Thymus (tissue), 11 donors: ENCODE results near the gene DNAJC1. TPM values are rescaled to one million over a fixed set of nuclear protein-coding genes. Genes with fewer than 3 reads are reported as not detected.
"Not testable (repeated sequence)": the region's sequence is repeated elsewhere in the genome, so short reads cannot be mapped to it uniquely, and the experiment has no call there.

Experiments
- DNase-seq, 9 donors: peaks; one replicate each; pipeline ENCODE4 v3.0.0-alpha.2; 2013; ENCODE audit warnings: low spot score in 9 of 9, low read depth in 6 of 9, missing footprints in 1 of 9
- H3K27ac ChIP-seq, 2 donors: one replicate each; pipeline ENCODE4 v1.5.1; 2013; ENCODE audit warnings: control low read depth in 1 of 2, low read depth in 1 of 2, low read length in 1 of 2, mild to moderate bottlenecking in 1 of 2, moderate library complexity in 1 of 2
- H3K27me3 ChIP-seq, 2 donors: one replicate each; pipeline ENCODE4 v1.5.1; 2013; ENCODE audit warnings: low read length in 1 of 2; ENCODE audit not compliant: control insufficient read depth in 2 of 2, insufficient read depth in 1 of 2
- H3K36me3 ChIP-seq, 2 donors: one replicate each; pipeline ENCODE4 v1.5.1; 2013; ENCODE audit warnings: low read length in 1 of 2, mild to moderate bottlenecking in 1 of 2, moderate library complexity in 1 of 2; ENCODE audit not compliant: control insufficient read depth in 2 of 2, insufficient read depth in 2 of 2
- H3K4me1 ChIP-seq, 2 donors: one replicate each; pipeline ENCODE4 v1.5.1; 2013; ENCODE audit warnings: low read length in 2 of 2; ENCODE audit not compliant: control insufficient read depth in 2 of 2, insufficient read depth in 2 of 2
- H3K4me3 ChIP-seq, 2 donors: one replicate each; pipeline ENCODE4 v1.5.1; 2013; ENCODE audit warnings: low read length in 2 of 2, control low read depth in 1 of 2, mild to moderate bottlenecking in 1 of 2
- H3K9me3 ChIP-seq, 2 donors: one replicate each; pipeline ENCODE4 v1.5.1; 2013; ENCODE audit warnings: low read length in 1 of 2, mild to moderate bottlenecking in 1 of 2; ENCODE audit not compliant: control insufficient read depth in 2 of 2, insufficient read depth in 1 of 2
- WGBS: extraction: QIAGEN DNeasy Blood & Tissue Kit; methylation state at CpG from one replicate; pipeline ENCODE4 v1.1.7; 2013; 5-methylcytosine and 5-hydroxymethylcytosine counted together
- polyA plus RNA-seq: library from polyadenylated mRNA; stranded (reverse); fragments of 200-250 nt; gene quantifications from one replicate; pipeline ENCODE4 v1.2.3, GENCODE V29; 2013
- total RNA-seq: library from RNA; stranded (reverse); fragments of 120-200 nt; gene quantifications from one replicate; pipeline ENCODE4 v1.2.4, GENCODE V29; 2013
- donor health status: healthy.

DNAJC1 gene
- total and polyA plus RNA-seq, 2 donors: 19.9 to 23.2 TPM

GRCh38 chr10:22030421-22030820 lies 26.9 kb upstream of the DNAJC1 start:
- 94% methylated on average over 2 of the region's 2 CpGs for WGBS
- H3K9me3 ChIP-seq: no peaks in the 10 kb centered on the region
- no peak for DNase-seq

GRCh38 chr10:22029445-22030236 lies 26.1 kb upstream of the DNAJC1 start:
- Histone ChIP-seq H3K27me3 (no peaks in the 10 kb centered on the region), H3K27ac (no peak overlapping the region), H3K36me3 (no peaks in the 10 kb centered on the region), H3K9me3 (no peaks in the 10 kb centered on the region), H3K4me1 (no peaks in the 10 kb centered on the region), H3K4me3 (no peak overlapping the region)
- 84% methylated on average over 12 of the region's 12 CpGs for WGBS
- DNase-seq: peak in 4 of 9 donors; percentile 9 to 54 (median 16)

More at GRCh38 chr10:22030421-22030820, 26.9 kb upstream of the DNAJC1 start:
- Histone ChIP-seq H3K27me3 (no peaks in the 10 kb centered on the region), H3K4me3 (no peak overlapping the region), H3K36me3 (no peaks in the 10 kb centered on the region), H3K4me1 (no peaks in the 10 kb centered on the region), H3K27ac (no peak overlapping the region)

GRCh38 chr10:22027364-22028238 lies 24.1 kb upstream of the DNAJC1 start:
- Histone ChIP-seq H3K4me1 (no peaks in the 10 kb centered on the region), H3K4me3 (no peak overlapping the region), H3K27ac (no peak overlapping the region), H3K9me3 (no peaks in the 10 kb centered on the region), H3K27me3 (no peaks in the 10 kb centered on the region), H3K36me3 (no peaks in the 10 kb centered on the region)
- 97% methylated on average over 7 of the region's 7 CpGs for WGBS
- no peak for DNase-seq

GRCh38 chr10:22026287-22026686 lies 22.8 kb upstream of the DNAJC1 start:
- no peak overlapping the region for H3K4me3 ChIP-seq
- WGBS: 97% methylated on average over 1 of the region's 1 CpG
- no peaks in the 10 kb centered on the region for H3K9me3 ChIP-seq
- no peak for DNase-seq
- no peak overlapping the region for H3K27ac ChIP-seq
- no peaks in the 10 kb centered on the region for H3K27me3 ChIP-seq
- no peaks in the 10 kb centered on the region for H3K4me1 ChIP-seq
- no peaks in the 10 kb centered on the region for H3K36me3 ChIP-seq

- H3K36me3 ChIP-seq: no peaks in the 10 kb centered on the region
- no peak overlapping the region for H3K4me3 ChIP-seq
- no peaks in the 10 kb centered on the region for H3K9me3 ChIP-seq
- WGBS: 63% methylated on average over 3 of the region's 3 CpGs
- no peaks in the 10 kb centered on the region for H3K27me3 ChIP-seq
- no peak for DNase-seq
- H3K27ac ChIP-seq: no peak overlapping the region
- no peaks in the 10 kb centered on the region for H3K4me1 ChIP-seq
Observed at GRCh38 chr10:22023508-22023907, 20.0 kb upstream of the DNAJC1 start.

GRCh38 chr10:22022257-22023032 lies 18.9 kb upstream of the DNAJC1 start:
- WGBS: 84% methylated on average over 8 of the region's 8 CpGs
- DNase-seq: peak in 5 of 9 donors; percentile 16 to 58 (median 35)

GRCh38 chr10:22021144-22021543 lies 17.6 kb upstream of the DNAJC1 start:
- not testable (repeated sequence) for H3K36me3 ChIP-seq, H3K27me3 ChIP-seq, H3K4me3 ChIP-seq, H3K4me1 ChIP-seq, DNase-seq, H3K9me3 ChIP-seq, H3K27ac ChIP-seq
- 97% methylated on average over 3 of the region's 3 CpGs for WGBS

More at GRCh38 chr10:22022257-22023032, 18.9 kb upstream of the DNAJC1 start:
- Histone ChIP-seq H3K36me3 (no peaks in the 10 kb centered on the region), H3K27ac (no peak overlapping the region), H3K4me1 (no peaks in the 10 kb centered on the region), H3K27me3 (no peaks in the 10 kb centered on the region), H3K4me3 (no peak overlapping the region), H3K9me3 (no peaks in the 10 kb centered on the region)

GRCh38 chr10:22017283-22018020 lies 13.9 kb upstream of the DNAJC1 start:
- DNase-seq: no peak
- Histone ChIP-seq H3K4me1 (no peaks in the 10 kb centered on the region), H3K4me3 (no peak overlapping the region), H3K36me3 (no peaks in the 10 kb centered on the region), H3K9me3 (no peaks in the 10 kb centered on the region), H3K27ac (no peak overlapping the region), H3K27me3 (no peaks in the 10 kb centered on the region)
- 94% methylated on average over 3 of the region's 3 CpGs for WGBS
